Measurements from ENCODE around the gene GPR52.

GPR52 gene

DNA sequence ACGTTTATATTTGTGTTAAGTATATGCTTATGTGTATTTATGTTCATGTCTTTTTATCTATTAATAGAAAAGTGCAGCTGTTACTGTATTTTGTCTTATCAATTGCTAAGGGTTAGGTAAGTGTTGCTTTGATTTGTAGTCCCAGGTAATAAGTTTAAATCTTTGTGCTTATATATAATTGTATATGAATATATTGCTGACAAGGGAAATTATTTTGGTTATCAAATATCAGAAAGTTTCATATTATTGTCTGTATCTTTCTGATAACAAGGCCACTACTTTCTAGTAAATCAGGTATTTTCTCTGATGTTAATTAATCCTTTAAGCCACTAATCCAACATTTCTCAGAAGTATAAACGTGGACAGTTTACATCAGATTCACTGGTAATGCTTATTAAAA is 21.3 kb downstream of the GPR52 start:
- DNase-seq: no peak

DNA sequence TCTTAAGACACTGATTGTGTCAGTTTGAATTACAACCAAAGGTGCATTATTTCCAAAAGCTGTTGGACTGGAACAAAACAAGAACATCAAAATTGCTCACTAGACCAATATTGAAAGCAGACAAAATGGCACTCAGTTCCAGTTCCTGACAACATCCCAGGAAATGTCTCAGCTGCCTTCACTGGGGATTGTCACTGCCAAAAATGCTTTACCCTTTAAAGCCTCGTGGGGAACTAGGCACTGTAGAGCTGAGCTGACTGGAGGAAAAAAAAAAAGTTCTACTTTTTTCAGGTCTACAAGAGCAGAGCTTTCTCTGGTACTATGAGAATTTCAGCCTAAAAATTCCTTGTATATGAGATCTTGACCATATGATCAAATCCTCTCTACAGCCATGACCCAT is 21.9 kb downstream of the GPR52 start:
- DNase-seq: no peak

DNA sequence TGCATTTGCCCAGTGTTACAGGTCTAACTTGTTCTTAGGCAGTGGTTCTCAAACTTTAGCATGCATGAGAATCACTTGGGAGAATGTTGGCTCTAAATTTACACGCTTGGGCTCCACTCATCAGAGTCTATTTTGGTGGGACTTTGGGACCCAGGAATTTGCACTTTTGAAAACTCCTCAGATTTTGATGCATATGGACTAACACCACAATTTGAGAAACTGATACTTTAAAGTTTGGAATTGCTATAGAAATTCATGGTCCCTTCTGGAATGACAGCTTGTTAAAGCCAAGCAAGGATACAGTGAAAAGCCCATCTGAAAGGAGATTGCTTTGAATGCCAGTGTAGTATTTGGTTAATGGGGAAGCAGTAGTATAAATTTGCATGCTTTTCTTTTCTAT is 31.5 kb downstream of the GPR52 start:
- no peak for DNase-seq

DNA sequence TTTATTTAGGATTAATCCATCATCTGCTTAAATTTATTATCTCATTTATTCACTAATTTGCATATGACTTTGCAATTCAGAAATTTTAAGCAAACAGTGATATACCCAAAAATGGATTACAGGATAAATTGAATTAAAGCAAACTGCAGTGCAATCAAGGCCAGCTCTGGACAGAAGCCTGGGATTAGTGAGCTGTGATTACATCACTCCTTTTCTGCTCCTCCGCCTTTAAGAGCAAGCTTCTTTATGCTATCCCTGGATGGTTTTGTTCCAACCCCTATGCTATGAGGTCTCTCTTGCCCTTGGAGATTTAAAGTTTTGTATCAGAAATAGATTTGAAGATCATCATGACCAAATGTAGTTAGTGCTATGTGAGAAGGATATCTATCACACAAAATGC is 32.6 kb downstream of the GPR52 start:
- no peak for DNase-seq

DNA sequence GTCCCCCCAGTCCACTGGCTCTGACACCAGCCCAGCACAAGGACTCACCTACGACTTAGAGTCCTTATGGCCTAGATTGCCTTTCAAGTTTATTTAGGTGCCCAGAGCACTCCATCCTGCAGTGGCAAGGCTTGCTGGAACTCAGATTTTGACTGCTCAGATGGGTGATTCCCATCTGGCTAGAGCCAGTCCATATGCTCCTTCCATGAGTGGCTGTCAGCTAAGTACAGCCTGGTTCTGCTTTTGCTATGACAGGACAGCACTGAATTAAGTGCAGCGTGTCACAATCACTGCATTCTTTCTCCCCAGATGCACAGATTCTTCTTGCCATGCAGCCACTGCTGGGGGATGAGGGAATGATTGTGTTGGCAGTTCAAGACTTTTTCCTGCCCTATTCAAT is 43.8 kb downstream of the GPR52 start:
- DNase-seq: no peak

DNA sequence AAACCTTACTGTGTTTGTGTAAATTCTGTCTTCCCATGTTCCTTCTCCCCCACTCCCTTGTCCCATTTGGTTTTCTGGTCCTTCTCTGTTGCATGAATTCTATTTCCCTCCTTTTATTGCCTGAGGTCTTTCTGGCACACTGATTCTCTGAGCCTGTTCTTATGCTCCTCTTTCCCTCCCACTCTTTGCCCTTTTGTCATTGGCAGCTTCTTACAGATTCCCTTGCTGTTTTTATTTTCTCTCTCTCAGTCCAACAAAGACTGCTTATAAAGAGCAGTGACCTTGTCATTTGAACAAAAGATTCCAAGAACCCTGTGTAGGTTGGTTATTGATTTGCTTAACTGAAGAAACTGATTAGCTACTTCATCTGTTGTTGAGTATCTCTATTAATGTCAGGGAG is 49.7 kb downstream of the GPR52 start:
- DNase-seq: no peak

Data from activated CD4-positive, alpha-beta T cell treated with anti-CD3 and anti-CD28 coated beads, Interleukin-2, Interleukin-6, amounts not matched to agents 100 ng/mL and 50 ng/mL, durations not matched to agents 16 hours and 8 hours (primary cell).